WTC11 (cell line): ENCODE data around the gene B4GAT1. TPM values are rescaled to one million over a fixed set of nuclear protein-coding genes. Genes with fewer than 3 reads are reported as not detected.

Source experiments
- ATAC-seq: fragments of 200-7000 bp; cut with Tn5 transposase; 2 replicates; pipeline ENCODE4 v1.10.0; 2021; ENCODE audit warnings: mild to moderate bottlenecking, moderate library complexity
- CTCF ChIA-PET: fragments of 300-600 bp; sonication (Branson Sonifier 250); formaldehyde crosslinking; loops from one replicate; lab custom pipeline; 2021; ENCODE audit warnings: antibody characterized with exemption; lab: Charles Lee
- POLR2A ChIA-PET: fragments of 350-600 bp; sonication (Branson Sonifier 250); formaldehyde crosslinking; loops from one replicate; lab custom pipeline; 2021; ENCODE audit warnings: antibody characterized with exemption; lab: Charles Lee
- DNase-seq: peaks from one replicate; pipeline ENCODE4 v3.0.0; 2021; ENCODE audit warnings: low spot score
- H3K27ac Mint-ChIP-seq: 2 replicates; pipeline ENCODE4 v1.8.0; 2021; ENCODE audit warnings: mixed read lengths
- H3K27me3 Mint-ChIP-seq: 2 replicates; pipeline ENCODE4 v1.8.0; 2021; ENCODE audit warnings: low read depth, mild to moderate bottlenecking, moderate library complexity, mixed read lengths
- H3K36me3 Mint-ChIP-seq: 2 replicates; pipeline ENCODE4 v1.8.0; 2021; ENCODE audit warnings: mixed read lengths
- H3K4me1 Mint-ChIP-seq: 2 replicates; pipeline ENCODE4 v1.8.0; 2022; ENCODE audit warnings: mixed read lengths
- H3K4me3 Mint-ChIP-seq: 2 replicates; pipeline ENCODE4 v1.8.0; 2021; ENCODE audit warnings: mild to moderate bottlenecking, moderate library complexity, mixed read lengths
- H3K9me3 Mint-ChIP-seq: 2 replicates; pipeline ENCODE4 v1.8.0; 2021; ENCODE audit warnings: mixed read lengths
- EMX1 ChIP-seq: fragments of 250-450 bp; sonication (Bioruptor Pico); IDR thresholded peaks from 2 replicates; pipeline ENCODE4 v1.8.0; 2021; ENCODE audit warnings: mild to moderate bottlenecking
- FOXP1 ChIP-seq: sonication (generic); formaldehyde crosslinking; IDR thresholded peaks from 2 replicates; pipeline ENCODE4 v1.8.0; 2022; ENCODE audit warnings: missing genetic modification reagents, mild to moderate bottlenecking, moderate library complexity, borderline replicate concordance
- JUN ChIP-seq: sonication (generic); formaldehyde crosslinking; IDR thresholded peaks from 2 replicates; pipeline ENCODE4 v1.8.0; 2023; ENCODE audit warnings: mild to moderate bottlenecking, missing genetic modification reagents
- NR1H2 ChIP-seq: sonication (generic); formaldehyde crosslinking; IDR thresholded peaks from 2 replicates; pipeline ENCODE4 v1.9.0; 2021; ENCODE audit warnings: mild to moderate bottlenecking, moderate library complexity, missing genetic modification reagents
- OVOL2 ChIP-seq: fragments of 250-450 bp; sonication (Bioruptor Pico); IDR thresholded peaks from 2 replicates; pipeline ENCODE4 v1.9.0; 2021; ENCODE audit warnings: mild to moderate bottlenecking, borderline replicate concordance
- TCF7 ChIP-seq: sonication (generic); formaldehyde crosslinking; IDR thresholded peaks from 2 replicates; pipeline ENCODE4 v1.8.0; 2022; ENCODE audit warnings: mild to moderate bottlenecking, low read depth, missing genetic modification reagents, moderate library complexity
- TEAD1 ChIP-seq: sonication (generic); formaldehyde crosslinking; IDR thresholded peaks from 2 replicates; pipeline ENCODE4 v1.8.0; 2022; ENCODE audit warnings: mild to moderate bottlenecking, missing genetic modification reagents
- ZBTB21 ChIP-seq: sonication (generic); formaldehyde crosslinking; IDR thresholded peaks from 2 replicates; pipeline ENCODE4 v1.8.1; 2023; ENCODE audit warnings: mild to moderate bottlenecking, missing genetic modification reagents, borderline replicate concordance
- ZNF671 ChIP-seq: fragments of 250-450 bp; sonication (Bioruptor Pico); IDR thresholded peaks from 2 replicates; pipeline ENCODE4 v1.8.0; 2021; ENCODE audit warnings: mild to moderate bottlenecking
- total RNA-seq: library from RNA; stranded (reverse); gene quantifications from 3 replicates; pipeline ENCODE4 v1.2.3, GENCODE V29; 2021
- TF ChIP-seq, protein P1 (sequence below): sonication (generic); formaldehyde crosslinking; IDR thresholded peaks from 2 replicates; pipeline ENCODE4 v1.8.1; 2022; ENCODE audit warnings: mild to moderate bottlenecking, missing genetic modification reagents, moderate library complexity, borderline replicate concordance
- TF ChIP-seq, protein P2 (sequence below): sonication (generic); formaldehyde crosslinking; IDR thresholded peaks from 2 replicates; pipeline ENCODE4 v1.8.0; 2022; ENCODE audit warnings: mild to moderate bottlenecking, missing genetic modification reagents
- TF ChIP-seq, protein P3 (sequence below): fragments of 250-450 bp; sonication (Bioruptor Pico); conservative IDR thresholded peaks from 2 replicates; pipeline ENCODE4 v1.9.0; 2021; ENCODE audit warnings: mild to moderate bottlenecking
- TF ChIP-seq, protein P4 (sequence below): sonication (generic); formaldehyde crosslinking; IDR thresholded peaks from 2 replicates; pipeline ENCODE4 v1.8.1; 2022; ENCODE audit warnings: low read depth, missing genetic modification reagents, borderline replicate concordance
- TF ChIP-seq, protein P5 (sequence below): sonication (generic); formaldehyde crosslinking; conservative IDR thresholded peaks from 2 replicates; pipeline ENCODE4 v1.8.1; 2022; ENCODE audit warnings: mild to moderate bottlenecking, missing genetic modification reagents
- TF ChIP-seq, protein P6 (sequence below): sonication (generic); formaldehyde crosslinking; IDR thresholded peaks from 2 replicates; pipeline ENCODE4 v1.8.0; 2022; ENCODE audit warnings: mild to moderate bottlenecking, missing genetic modification reagents
- TF ChIP-seq, protein P7 (sequence below): sonication (generic); formaldehyde crosslinking; IDR thresholded peaks from 2 replicates; pipeline ENCODE4 v1.8.1; 2022; ENCODE audit warnings: missing genetic modification reagents, borderline replicate concordance

The B4GAT1 gene
- total RNA-seq, 1 experiment from 2014 or later = 34.1 TPM

DNA sequence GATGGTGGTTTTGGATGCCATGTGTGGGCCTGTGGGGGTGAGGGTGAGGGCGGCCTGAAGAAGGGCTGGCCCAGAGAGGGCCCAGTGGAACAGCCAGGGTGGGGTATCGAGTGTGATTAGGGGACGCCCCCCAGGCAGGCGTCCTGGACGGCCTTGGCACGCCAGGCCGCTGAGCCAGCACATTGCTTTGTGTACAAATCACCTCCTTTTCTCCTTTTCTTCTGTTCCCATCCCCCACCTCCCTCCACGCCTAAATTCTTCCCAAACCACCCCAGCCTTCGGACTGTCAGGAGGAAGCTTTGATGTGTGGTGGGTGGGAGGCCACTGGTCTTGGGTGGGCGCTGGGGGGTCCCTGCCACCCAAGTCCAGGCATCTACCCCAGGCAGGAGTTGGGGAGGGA, 22.8 kb downstream of the B4GAT1 start:
- peaks cover 19% of the 10 kb centered on the region for H3K27me3 Mint-ChIP-seq
- CTCF ChIA-PET = interaction anchor here (1.0 to 2.1 kb wide), 2 partner anchors 12 to 42 kb away, joined by 3 to 27 read pairs; no protein-coding TSS in a partner anchor
- H3K9me3 Mint-ChIP-seq = peaks cover 15% of the 10 kb centered on the region
- no peak overlapping the region for H3K27ac Mint-ChIP-seq
- DNase-seq = no peak
- TF ChIP-seq TCF7 (CRISPR knock-in tag) (no peak), JUN (CRISPR knock-in tag) (no peak), ZNF671 (no peak), OVOL2 (CRISPR knock-in tag) (no peak), NR1H2 (no peak)
- TF ChIP-seq, protein P1, sequence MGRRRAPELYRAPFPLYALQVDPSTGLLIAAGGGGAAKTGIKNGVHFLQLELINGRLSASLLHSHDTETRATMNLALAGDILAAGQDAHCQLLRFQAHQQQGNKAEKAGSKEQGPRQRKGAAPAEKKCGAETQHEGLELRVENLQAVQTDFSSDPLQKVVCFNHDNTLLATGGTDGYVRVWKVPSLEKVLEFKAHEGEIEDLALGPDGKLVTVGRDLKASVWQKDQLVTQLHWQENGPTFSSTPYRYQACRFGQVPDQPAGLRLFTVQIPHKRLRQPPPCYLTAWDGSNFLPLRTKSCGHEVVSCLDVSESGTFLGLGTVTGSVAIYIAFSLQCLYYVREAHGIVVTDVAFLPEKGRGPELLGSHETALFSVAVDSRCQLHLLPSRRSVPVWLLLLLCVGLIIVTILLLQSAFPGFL = no peak
- TF ChIP-seq, protein P2, sequence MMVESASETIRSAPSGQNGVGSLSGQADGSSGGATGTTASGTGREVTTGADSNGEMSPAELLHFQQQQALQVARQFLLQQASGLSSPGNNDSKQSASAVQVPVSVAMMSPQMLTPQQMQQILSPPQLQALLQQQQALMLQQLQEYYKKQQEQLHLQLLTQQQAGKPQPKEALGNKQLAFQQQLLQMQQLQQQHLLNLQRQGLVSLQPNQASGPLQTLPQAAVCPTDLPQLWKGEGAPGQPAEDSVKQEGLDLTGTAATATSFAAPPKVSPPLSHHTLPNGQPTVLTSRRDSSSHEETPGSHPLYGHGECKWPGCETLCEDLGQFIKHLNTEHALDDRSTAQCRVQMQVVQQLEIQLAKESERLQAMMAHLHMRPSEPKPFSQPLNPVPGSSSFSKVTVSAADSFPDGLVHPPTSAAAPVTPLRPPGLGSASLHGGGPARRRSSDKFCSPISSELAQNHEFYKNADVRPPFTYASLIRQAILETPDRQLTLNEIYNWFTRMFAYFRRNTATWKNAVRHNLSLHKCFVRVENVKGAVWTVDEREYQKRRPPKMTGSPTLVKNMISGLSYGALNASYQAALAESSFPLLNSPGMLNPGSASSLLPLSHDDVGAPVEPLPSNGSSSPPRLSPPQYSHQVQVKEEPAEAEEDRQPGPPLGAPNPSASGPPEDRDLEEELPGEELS = no peak
- TF ChIP-seq, protein P3, sequence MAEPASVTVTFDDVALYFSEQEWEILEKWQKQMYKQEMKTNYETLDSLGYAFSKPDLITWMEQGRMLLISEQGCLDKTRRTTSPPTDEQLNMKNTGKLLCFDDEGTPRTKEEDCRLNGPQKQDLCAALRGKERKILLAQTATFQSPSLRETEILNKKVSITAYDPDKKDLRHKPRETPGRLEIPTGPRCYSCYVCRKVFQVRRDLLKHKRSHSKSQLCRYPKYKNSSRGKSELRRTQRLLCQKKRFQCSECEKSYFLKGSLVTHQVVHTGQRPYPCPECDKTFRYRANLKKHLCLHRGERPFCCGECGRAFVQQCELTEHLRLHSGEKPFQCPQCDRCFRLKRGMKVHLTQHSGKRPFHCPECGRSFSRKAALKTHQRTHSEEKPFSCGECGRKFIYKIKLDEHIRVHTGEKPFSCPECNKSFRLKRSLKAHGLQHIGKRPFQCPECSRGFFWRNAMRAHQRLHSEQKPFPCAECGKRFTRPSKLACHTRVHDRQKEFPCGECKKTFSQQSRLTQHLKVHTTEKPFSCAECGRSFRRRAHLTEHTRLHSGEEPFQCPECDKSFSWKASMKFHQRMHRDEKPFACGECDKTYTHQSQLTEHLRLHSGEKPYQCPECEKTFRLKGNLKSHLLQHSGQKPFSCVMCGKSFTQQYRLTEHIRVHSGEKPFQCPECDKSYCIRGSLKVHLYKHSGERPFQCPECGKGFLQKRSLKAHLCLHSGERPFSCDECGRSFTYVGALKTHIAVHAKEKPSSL (CRISPR knock-in tag) = no peak
- TF ChIP-seq, all 79 proteins: peak for 0
- Mint-ChIP-seq H3K4me3 (no peak overlapping the region), H3K4me1 (peaks cover 15% of the 10 kb centered on the region), H3K36me3 (peaks cover 8% of the 10 kb centered on the region)
- POLR2A ChIA-PET = interaction anchor here (0.7 to 1.7 kb wide), 2 partner anchors 12 to 57 kb away, joined by 3 to 8 read pairs; no protein-coding TSS in a partner anchor
- ATAC-seq = no peak

DNA sequence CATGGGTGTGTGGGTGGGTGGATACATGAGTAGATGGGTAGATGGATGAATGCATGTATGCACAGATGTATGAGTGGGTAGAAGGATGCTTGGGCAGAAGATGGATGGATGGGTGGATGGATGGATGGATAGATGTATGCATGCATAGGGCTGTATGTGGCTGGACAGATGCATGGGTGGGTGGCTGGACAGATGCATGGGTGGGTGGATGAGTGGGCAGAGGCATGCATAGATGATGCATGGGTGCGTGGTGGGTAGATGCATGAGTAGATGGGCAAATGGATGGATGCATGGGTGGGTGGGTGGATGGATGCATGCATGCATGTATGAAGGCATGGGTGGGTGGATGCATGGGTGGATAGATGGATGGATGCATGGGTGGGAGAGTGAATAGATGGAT, 23.7 kb downstream of the B4GAT1 start:
- DNase-seq (no peak), ATAC-seq (no peak)
- Mint-ChIP-seq H3K4me1 (peaks cover 18% of the 10 kb centered on the region), H3K9me3 (peaks cover 24% of the 10 kb centered on the region), H3K36me3 (peaks cover 17% of the 10 kb centered on the region), H3K4me3 (no peak overlapping the region), H3K27me3 (peaks cover 28% of the 10 kb centered on the region), H3K27ac (no peak overlapping the region)
- CTCF ChIA-PET = interaction anchor here (2.1 kb wide), 1 partner anchor 11 kb away, joined by 27 read pairs; no protein-coding TSS in a partner anchor
- POLR2A ChIA-PET = interaction anchor here (0.7 to 1.7 kb wide), 2 partner anchors 11 to 56 kb away, joined by 3 to 8 read pairs; no protein-coding TSS in a partner anchor
- no peak for TF ChIP-seq EMX1 (CRISPR knock-in tag)
- no peak for TF ChIP-seq TCF7 (CRISPR knock-in tag)
- TF ChIP-seq ZBTB21 = no peak
- TF ChIP-seq FOXP1 (CRISPR knock-in tag) = no peak
- TF ChIP-seq TEAD1 (CRISPR knock-in tag) = no peak
- TF ChIP-seq, protein P4, sequence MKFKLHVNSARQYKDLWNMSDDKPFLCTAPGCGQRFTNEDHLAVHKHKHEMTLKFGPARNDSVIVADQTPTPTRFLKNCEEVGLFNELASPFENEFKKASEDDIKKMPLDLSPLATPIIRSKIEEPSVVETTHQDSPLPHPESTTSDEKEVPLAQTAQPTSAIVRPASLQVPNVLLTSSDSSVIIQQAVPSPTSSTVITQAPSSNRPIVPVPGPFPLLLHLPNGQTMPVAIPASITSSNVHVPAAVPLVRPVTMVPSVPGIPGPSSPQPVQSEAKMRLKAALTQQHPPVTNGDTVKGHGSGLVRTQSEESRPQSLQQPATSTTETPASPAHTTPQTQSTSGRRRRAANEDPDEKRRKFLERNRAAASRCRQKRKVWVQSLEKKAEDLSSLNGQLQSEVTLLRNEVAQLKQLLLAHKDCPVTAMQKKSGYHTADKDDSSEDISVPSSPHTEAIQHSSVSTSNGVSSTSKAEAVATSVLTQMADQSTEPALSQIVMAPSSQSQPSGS (CRISPR knock-in tag) = no peak
- TF ChIP-seq, protein P5, sequence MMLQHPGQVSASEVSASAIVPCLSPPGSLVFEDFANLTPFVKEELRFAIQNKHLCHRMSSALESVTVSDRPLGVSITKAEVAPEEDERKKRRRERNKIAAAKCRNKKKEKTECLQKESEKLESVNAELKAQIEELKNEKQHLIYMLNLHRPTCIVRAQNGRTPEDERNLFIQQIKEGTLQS (CRISPR knock-in tag) = no peak
- TF ChIP-seq, protein P6, sequence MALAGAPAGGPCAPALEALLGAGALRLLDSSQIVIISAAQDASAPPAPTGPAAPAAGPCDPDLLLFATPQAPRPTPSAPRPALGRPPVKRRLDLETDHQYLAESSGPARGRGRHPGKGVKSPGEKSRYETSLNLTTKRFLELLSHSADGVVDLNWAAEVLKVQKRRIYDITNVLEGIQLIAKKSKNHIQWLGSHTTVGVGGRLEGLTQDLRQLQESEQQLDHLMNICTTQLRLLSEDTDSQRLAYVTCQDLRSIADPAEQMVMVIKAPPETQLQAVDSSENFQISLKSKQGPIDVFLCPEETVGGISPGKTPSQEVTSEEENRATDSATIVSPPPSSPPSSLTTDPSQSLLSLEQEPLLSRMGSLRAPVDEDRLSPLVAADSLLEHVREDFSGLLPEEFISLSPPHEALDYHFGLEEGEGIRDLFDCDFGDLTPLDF = no peak
- TF ChIP-seq, protein P7, sequence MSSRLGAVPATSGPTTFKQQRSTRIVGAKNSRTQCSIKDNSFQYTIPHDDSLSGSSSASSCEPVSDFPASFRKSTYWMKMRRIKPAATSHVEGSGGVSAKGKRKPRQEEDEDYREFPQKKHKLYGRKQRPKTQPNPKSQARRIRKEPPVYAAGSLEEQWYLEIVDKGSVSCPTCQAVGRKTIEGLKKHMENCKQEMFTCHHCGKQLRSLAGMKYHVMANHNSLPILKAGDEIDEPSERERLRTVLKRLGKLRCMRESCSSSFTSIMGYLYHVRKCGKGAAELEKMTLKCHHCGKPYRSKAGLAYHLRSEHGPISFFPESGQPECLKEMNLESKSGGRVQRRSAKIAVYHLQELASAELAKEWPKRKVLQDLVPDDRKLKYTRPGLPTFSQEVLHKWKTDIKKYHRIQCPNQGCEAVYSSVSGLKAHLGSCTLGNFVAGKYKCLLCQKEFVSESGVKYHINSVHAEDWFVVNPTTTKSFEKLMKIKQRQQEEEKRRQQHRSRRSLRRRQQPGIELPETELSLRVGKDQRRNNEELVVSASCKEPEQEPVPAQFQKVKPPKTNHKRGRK (CRISPR knock-in tag) = no peak
